ENCODE data around the gene ADGRE2.
"Not testable (repeated sequence)": the region's sequence is repeated elsewhere in the genome, so short reads cannot be mapped to it uniquely, and the experiment has no call there.

Gene ADGRE2

GRCh38 chr19:14778110-14778845 is at the start of gene ADGRE2:
Gene ADGRE2 (minus strand): TSS chr19:14778560. CDS start chr19:14776756, 1,804 bp downstream.
- DNase-seq: peak; percentile 38 to 71

GRCh38 chr19:14826006-14826405 is 47.6 kb upstream of the ADGRE2 start:
- no peak for DNase-seq

- peak; percentile 46 to 65 for DNase-seq
Measured at GRCh38 chr19:14821937-14822336, 43.6 kb upstream of the ADGRE2 start.

- no peak for DNase-seq
Measured at GRCh38 chr19:14818588-14818987, 40.2 kb upstream of the ADGRE2 start.

GRCh38 chr19:14817052-14817451 is 38.7 kb upstream of the ADGRE2 start:
- no peak for DNase-seq

- no peak for DNase-seq
Measured at GRCh38 chr19:14814982-14815652, 36.8 kb upstream of the ADGRE2 start.

- no peak for DNase-seq
Measured at GRCh38 chr19:14809272-14810057, 31.1 kb upstream of the ADGRE2 start.

GRCh38 chr19:14804765-14805164 is 26.4 kb upstream of the ADGRE2 start:
- no peak for DNase-seq

- DNase-seq: no peak
Measured at GRCh38 chr19:14798760-14799159, 20.4 kb upstream of the ADGRE2 start.

GRCh38 chr19:14796021-14796420 is 17.7 kb upstream of the ADGRE2 start:
- DNase-seq: no peak

- peak in 1 of 2 donors; percentile 36 for DNase-seq
Measured at GRCh38 chr19:14795078-14795721, 16.8 kb upstream of the ADGRE2 start.

GRCh38 chr19:14792250-14792649 is 13.9 kb upstream of the ADGRE2 start:
- not testable (repeated sequence) for DNase-seq

- DNase-seq: peak; percentile 25 to 47
Measured at GRCh38 chr19:14786421-14786851, 8.1 kb upstream of the ADGRE2 start.

GRCh38 chr19:14785102-14785793 is 6.9 kb upstream of the ADGRE2 start:
- peak; percentile 92 to 98 for DNase-seq

- DNase-seq: peak; percentile 98
Measured at GRCh38 chr19:14784730-14785101, 6.4 kb upstream of the ADGRE2 start.

- DNase-seq: peak; percentile 36 to 45
Measured at GRCh38 chr19:14783410-14783998, 5.1 kb upstream of the ADGRE2 start.

- peak; percentile 20 to 42 for DNase-seq
Measured at GRCh38 chr19:14782626-14783409, 4.5 kb upstream of the ADGRE2 start.

- DNase-seq: not testable (repeated sequence)
Measured at GRCh38 chr19:14781713-14782536, 3.6 kb upstream of the ADGRE2 start.

GRCh38 chr19:14780622-14781225 is 2.4 kb upstream of the ADGRE2 start:
- not testable (repeated sequence) for DNase-seq

- peak; percentile 18 to 56 for DNase-seq
Measured at GRCh38 chr19:14779151-14779550, 791 bp upstream of the ADGRE2 start.
